GM12873 (cell line): ENCODE results near the gene MC5R.

Experiments
- TF ChIP-seq, protein P1 (sequence below): IDR thresholded peaks from 2 replicates; pipeline ENCODE4 v1.5.1; 2012; ENCODE audit warnings: low read depth, mild to moderate bottlenecking, moderate library complexity, low read length, control low read depth; ENCODE audit not compliant: insufficient read depth; ENCODE audit errors: missing control alignments

MC5R gene

DNA sequence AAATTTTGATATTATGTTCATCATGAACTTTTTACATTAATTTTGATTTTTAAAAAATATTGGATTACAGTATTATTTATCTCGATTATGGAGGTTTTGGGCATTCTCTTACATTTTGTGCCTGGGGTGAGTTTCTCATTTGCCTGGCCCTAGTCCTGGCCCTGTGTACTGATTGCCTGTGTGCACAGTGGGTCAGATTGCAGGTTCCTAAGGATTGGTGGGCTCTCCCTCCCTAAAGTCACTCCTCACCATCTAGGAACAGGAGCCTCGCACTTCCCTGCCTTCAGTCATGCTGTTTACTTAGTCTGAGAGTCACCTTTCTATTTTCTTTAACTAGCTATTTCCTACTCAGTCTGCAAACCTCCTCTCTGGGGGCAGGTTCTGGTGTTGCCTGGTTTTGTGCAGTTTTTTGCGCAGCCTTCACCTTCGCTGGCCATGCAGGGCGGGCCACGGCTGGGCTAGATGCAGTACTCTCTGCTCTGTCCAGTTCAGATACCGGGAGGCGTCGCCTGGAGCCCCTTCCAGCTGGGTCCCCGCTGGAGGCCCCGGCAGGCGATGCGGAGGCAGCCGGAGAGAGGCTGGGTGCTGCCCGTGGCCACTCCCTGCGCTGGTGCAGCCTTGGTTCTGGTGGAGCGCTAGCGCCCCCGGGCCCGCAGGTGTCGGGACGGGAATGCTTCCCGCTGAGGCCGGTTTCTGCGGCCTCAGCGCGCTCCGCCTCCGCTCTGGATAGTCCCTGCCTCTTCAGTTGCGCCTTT is 23.3 kb upstream of the MC5R start:
- TF ChIP-seq, protein P1, sequence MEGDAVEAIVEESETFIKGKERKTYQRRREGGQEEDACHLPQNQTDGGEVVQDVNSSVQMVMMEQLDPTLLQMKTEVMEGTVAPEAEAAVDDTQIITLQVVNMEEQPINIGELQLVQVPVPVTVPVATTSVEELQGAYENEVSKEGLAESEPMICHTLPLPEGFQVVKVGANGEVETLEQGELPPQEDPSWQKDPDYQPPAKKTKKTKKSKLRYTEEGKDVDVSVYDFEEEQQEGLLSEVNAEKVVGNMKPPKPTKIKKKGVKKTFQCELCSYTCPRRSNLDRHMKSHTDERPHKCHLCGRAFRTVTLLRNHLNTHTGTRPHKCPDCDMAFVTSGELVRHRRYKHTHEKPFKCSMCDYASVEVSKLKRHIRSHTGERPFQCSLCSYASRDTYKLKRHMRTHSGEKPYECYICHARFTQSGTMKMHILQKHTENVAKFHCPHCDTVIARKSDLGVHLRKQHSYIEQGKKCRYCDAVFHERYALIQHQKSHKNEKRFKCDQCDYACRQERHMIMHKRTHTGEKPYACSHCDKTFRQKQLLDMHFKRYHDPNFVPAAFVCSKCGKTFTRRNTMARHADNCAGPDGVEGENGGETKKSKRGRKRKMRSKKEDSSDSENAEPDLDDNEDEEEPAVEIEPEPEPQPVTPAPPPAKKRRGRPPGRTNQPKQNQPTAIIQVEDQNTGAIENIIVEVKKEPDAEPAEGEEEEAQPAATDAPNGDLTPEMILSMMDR = peak; percentile 48

DNA sequence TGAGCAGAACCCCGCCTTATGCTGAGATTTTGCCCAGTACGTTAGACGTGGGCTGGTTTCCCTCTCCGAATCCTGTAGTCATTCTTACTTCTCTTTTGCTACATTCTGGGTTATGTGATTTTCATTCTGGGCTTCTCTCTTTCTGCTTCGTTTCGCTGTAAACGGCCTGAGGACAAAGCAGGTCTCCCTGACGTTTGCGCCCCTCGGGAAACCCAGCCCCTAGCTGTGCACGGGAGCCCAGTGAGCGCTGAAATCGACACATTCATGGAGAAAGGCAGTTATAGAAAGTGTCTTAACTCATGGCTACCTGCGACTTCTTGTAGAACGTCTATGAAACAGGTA is 22.7 kb upstream of the MC5R start:
- TF ChIP-seq, protein P1 = no peak

DNA sequence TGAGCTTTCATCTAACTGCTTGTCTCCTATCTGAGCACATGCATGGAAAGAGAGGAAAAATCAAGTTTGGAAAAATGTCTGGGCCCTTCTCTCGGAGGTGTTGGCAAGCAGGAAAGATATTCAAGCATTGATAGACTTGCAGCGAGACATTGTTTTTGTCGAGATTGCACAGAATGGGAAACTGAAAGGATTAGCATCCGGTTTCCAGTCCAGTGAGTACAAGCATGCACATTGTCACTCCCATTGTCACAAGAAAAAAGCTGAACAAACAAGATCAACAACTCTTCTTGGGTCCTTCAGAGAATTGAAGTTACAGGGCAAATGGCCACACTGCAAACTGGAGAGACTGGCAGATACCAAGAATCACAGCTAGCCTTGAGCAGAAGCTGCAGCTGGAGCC is 19.6 kb upstream of the MC5R start:
- TF ChIP-seq, protein P1 = no peak

DNA sequence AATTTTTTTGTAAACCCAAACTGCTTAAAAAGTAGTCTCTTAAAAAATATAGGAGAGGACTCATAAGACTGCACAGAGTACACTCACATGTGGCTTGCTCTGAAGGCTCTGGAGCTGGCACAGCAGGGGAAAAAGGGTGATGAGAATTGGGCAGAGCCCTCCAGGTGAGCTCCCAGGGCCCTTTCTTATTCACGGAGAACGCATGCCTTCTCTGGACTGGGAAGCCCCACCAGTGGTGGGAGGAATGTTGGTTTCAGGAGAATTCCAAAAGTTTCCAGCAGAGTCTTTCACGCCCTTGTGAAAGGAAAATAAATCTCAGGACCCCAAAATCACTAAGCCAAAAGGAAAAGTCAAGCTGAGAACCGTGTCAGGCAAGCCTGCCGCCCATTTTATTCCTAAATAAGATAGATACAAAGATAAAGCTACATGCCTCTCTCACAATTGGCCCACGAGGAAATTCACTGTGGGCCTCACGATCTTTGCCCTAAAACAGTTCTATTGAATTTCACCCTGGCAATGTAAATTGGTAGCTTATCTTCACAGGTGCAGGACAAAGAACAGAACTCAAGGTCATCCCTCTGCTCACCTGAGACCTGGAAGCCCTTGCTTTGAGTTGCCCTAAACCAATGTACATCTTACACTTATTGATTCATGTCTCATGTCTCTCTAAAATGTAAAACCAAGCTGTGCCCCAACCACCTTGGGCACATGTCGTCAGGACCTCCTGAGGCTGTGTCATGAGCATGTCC is 15.5 kb upstream of the MC5R start:
- TF ChIP-seq, protein P1 = no peak

DNA sequence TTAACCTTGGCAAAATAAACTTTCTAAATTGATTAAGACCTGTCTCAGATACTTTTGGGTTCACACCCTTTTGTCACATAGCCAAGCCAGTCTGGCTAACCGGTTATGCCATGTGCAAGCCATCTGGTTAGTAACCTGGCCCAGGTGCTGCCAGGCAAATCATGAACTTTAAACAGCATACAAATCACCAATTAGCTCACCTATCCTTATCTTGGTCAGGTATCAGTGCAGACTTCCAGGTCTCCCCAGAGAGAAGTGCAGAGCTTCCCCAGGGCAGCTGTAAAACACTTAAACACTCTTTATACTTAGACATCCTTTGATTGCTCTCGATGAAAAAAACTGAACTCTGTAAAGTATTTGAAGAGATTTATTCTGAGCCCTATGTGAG is 14.9 kb upstream of the MC5R start:
- TF ChIP-seq, protein P1 = no peak

DNA sequence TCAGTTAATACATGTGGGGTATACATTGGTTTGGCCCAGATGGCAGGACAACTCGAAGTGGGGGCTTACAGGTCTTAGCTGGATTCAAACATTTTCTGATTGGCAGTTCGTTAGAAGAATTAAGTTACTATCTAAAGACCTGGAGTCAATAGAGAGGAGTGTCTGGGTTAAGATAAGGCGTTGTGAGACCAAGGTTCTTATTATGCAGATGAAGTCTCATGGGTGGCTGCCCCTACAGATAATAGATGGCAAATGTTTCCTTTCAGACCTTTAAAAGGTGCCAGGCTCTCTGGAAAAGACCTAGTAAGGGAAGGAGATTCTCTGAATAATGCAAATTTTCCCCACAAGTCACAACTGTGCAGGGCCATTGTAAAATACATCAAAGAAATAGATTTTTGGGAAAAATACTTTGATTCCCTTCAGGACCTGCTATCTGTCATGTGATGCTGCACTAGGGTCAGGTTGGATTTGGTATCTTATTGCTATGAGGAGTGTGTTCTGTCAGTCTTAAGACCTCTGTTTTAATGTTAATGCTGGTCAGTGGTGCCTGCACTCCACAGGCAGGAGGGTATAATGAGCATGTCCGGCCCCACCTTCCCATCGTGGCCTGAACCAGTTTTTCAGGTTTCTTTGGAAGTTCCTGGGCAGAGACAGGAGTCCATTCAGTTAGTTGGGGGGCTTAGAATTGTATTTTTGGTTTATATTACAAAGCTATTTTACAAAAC is 14.3 kb upstream of the MC5R start:
- TF ChIP-seq, protein P1 = no peak

DNA sequence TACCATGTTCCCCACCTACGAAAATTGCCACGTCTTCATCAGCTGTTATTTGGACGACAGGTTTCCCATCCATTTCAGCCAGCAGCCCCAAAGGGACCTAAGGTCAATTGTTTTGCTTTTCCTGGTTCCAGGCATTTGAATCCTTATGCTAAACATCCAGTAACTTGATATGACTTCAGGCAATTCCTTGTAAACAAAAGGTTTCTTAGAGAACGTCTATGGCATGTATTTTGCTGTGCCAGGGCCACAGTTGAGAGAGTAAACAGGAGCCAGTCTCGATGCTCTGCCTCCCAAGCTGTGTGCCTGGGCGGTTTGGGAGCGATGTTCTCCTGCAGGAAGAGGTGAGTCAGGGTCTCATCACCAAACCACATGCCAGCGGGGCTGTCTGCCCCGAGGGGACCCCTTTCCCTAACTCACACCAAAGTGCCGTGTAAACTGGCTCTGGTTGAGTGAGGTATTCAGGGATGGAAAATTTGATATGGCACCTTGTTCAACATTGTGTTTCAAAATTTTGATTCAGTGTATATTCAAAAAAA is 12.9 kb upstream of the MC5R start:
- TF ChIP-seq, protein P1 = no peak
